Measurements from ENCODE around the gene CROCC2.

CROCC2 gene

DNA sequence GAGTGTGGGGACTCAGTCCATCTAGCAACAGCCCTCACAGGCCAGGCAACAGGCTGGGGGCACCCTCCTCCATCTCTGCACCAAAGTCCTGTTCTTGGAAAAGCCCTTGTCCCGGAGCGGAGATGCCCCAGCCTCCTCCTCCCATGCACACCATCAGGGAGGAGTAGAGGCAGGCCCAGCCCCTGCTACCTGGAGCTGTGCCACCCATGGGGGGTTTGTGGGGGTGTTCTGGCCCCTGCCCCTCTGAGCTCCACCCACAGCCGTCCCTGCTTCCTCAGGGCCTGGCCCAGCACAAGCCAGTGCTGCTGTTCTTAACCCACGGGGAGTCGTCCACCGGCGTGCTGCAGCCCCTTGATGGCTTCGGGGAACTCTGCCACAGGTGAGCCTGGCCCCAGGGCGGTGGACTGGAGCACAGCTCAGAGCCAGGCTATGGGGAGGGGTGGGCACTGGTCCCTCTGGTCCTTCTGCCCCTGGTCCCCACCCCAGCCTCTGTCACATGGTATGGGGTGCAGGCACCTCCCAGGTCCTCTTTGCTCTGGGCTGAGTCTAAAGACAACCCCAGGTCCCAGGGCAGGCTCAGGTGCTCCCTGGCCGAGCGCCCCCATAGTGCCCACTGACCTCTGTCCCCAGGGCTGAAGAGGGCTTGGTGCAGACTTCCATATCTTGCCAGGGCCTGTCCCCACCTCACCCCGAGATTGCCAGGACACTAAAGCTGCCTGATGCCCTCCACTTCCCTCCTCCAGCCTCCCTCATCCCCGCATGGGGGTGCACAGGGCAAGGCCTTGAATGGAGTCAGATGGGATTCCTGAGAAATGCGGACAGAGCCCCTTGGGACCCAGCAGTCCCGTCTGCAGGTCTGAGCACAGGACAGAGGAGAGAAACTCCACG is 34.8 kb upstream of the CROCC2 start:
- H3K4me2 ChIP-seq (ENCODE audit: insufficient read depth, low read length) = no peak overlapping the region
- H3K4me1 ChIP-seq (ENCODE audit: insufficient read depth, low read length) = no peaks in the 10 kb centered on the region
- no peak for ATAC-seq (ENCODE audit: insufficient read depth, low read depth)
- no peak overlapping the region for H3K9ac ChIP-seq (ENCODE audit: low read depth, low read length)
- no peak overlapping the region for H2AFZ ChIP-seq (ENCODE audit: low read depth, low read length)
- H3K27me3 ChIP-seq (ENCODE audit: insufficient read depth, low read length, poor library complexity) = peaks cover 19% of the 10 kb centered on the region
- TF ChIP-seq EZH2 (IDR thresholded peaks at IDR 0.05; ENCODE audit: borderline replicate concordance, low read depth, low read length, severe bottlenecking) = no peak
- TF ChIP-seq, protein P1, sequence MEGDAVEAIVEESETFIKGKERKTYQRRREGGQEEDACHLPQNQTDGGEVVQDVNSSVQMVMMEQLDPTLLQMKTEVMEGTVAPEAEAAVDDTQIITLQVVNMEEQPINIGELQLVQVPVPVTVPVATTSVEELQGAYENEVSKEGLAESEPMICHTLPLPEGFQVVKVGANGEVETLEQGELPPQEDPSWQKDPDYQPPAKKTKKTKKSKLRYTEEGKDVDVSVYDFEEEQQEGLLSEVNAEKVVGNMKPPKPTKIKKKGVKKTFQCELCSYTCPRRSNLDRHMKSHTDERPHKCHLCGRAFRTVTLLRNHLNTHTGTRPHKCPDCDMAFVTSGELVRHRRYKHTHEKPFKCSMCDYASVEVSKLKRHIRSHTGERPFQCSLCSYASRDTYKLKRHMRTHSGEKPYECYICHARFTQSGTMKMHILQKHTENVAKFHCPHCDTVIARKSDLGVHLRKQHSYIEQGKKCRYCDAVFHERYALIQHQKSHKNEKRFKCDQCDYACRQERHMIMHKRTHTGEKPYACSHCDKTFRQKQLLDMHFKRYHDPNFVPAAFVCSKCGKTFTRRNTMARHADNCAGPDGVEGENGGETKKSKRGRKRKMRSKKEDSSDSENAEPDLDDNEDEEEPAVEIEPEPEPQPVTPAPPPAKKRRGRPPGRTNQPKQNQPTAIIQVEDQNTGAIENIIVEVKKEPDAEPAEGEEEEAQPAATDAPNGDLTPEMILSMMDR (IDR thresholded peaks at IDR 0.05; ENCODE audit: borderline replicate concordance, extremely low read depth, low read length, poor library complexity, severe bottlenecking) = no peak
- H3K79me2 ChIP-seq (ENCODE audit: insufficient read depth, low read length) = no peaks in the 10 kb centered on the region
- no peak overlapping the region for H3K27ac ChIP-seq (ENCODE audit: low read length)
- no peak overlapping the region for H3K4me3 ChIP-seq (ENCODE audit: low read depth in 1 of 2, low read length in 2 of 2)
- no peaks in the 10 kb centered on the region for H3K9me3 ChIP-seq (ENCODE audit: insufficient read depth, low read length, severe bottlenecking)
- DNase-seq = no peak
- H4K20me1 ChIP-seq (ENCODE audit: insufficient read depth, low read length) = peaks cover 8% of the 10 kb centered on the region; the same call in 1 of the 2 replicates
- no peaks in the 10 kb centered on the region for H3K36me3 ChIP-seq (ENCODE audit: insufficient read depth, low read length)

DNA sequence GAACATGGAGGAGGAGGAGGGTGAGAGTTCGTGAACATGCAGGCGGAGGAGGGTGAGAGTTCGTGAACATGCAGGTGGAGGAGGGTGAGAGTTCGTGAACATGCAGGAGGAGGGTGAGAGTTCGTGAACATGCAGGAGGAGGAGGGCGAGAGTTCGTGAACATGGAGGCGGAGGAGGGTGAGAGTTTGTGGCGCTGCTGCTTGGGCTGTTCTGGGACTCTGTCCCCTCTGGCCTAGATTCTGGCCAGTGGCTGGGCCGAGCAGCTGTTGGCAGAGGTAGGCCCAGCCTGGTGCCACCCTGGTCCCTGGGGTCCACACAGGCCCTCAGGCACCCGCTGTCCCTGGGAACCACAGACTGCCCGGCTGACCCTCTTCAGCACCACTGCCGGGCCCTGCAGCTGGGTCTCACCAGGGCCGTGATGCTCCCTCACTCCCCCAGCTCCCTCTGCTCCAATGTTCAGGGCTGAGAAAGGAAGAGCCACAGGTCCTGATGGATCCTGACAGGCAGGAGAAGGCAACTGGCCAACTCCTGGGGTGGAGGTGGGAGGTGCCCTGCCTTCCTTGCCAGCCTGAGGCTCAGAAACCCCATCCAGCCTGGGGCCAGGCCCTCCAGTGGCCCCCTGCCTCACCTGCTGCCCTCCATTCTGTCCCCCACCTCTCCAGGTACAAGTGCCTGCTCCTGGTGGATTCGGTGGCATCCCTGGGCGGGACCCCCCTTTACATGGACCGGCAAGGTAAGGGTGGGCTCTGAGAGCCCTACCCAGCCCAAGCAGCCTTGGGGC is 33.6 kb upstream of the CROCC2 start:
- Histone ChIP-seq H3K27ac (ENCODE audit: low read length) (no peak overlapping the region), H4K20me1 (ENCODE audit: insufficient read depth, low read length) (peaks cover 8% of the 10 kb centered on the region; the same call in 1 of the 2 replicates), H3K4me2 (ENCODE audit: insufficient read depth, low read length) (no peak overlapping the region), H3K4me3 (ENCODE audit: low read depth in 1 of 2, low read length in 2 of 2) (no peak overlapping the region), H3K27me3 (ENCODE audit: insufficient read depth, low read length, poor library complexity) (peaks cover 15% of the 10 kb centered on the region), H3K79me2 (ENCODE audit: insufficient read depth, low read length) (no peaks in the 10 kb centered on the region), H3K4me1 (ENCODE audit: insufficient read depth, low read length) (no peaks in the 10 kb centered on the region), H3K36me3 (ENCODE audit: insufficient read depth, low read length) (no peaks in the 10 kb centered on the region), H3K9ac (ENCODE audit: low read depth, low read length) (no peak overlapping the region), H3K9me3 (ENCODE audit: insufficient read depth, low read length, severe bottlenecking) (no peaks in the 10 kb centered on the region), H2AFZ (ENCODE audit: low read depth, low read length) (no peak overlapping the region)
- TF ChIP-seq, protein P1 (IDR thresholded peaks at IDR 0.05; ENCODE audit: borderline replicate concordance, extremely low read depth, low read length, poor library complexity, severe bottlenecking) = no peak
- TF ChIP-seq EZH2 (IDR thresholded peaks at IDR 0.05; ENCODE audit: borderline replicate concordance, low read depth, low read length, severe bottlenecking) = no peak
- no peak for ATAC-seq (ENCODE audit: insufficient read depth, low read depth)
- DNase-seq = no peak

DNA sequence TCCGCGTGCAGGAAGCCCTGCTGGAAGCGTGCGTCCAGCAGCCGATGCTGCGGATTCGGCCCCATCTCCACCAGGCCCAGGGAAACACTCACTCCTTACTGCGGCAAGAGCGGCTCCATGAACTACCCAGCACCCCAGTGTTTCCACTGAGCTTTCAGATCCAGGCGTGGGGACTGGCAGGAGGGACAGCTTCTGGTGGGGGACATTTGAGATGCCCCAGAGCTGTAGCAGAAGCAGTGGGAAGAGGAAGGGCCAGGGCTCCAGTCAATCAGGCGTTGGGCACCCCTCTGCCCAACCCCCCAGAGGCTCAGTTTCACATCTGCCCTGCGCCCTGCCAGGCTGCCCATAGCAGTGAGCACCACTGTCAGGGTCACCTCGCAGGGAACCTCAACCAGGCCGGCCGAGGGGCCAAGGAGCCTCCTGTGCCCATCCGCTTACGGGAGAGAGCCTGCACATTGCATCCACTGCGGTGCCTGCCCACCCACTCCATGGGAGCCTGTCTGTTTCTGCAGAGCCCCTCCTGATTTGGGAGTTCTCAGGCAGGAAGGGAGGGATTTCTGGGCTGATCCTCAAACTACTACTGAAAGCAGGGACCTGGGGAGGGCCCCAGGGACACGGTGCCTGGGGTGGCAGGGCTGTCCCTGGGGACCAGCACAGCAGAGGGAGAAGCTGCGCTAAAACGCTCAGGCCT is 32.9 kb upstream of the CROCC2 start:
- no peak overlapping the region for H3K9ac ChIP-seq (ENCODE audit: low read depth, low read length)
- no peak overlapping the region for H3K4me3 ChIP-seq (ENCODE audit: low read depth in 1 of 2, low read length in 2 of 2)
- H3K79me2 ChIP-seq (ENCODE audit: insufficient read depth, low read length) = no peaks in the 10 kb centered on the region
- peaks cover 8% of the 10 kb centered on the region for H3K27me3 ChIP-seq (ENCODE audit: insufficient read depth, low read length, poor library complexity)
- H3K27ac ChIP-seq (ENCODE audit: low read length) = no peak overlapping the region
- H3K4me2 ChIP-seq (ENCODE audit: insufficient read depth, low read length) = no peak overlapping the region
- TF ChIP-seq, protein P1 (IDR thresholded peaks at IDR 0.05; ENCODE audit: borderline replicate concordance, extremely low read depth, low read length, poor library complexity, severe bottlenecking) = no peak
- TF ChIP-seq EZH2 (IDR thresholded peaks at IDR 0.05; ENCODE audit: borderline replicate concordance, low read depth, low read length, severe bottlenecking) = no peak
- no peaks in the 10 kb centered on the region for H3K36me3 ChIP-seq (ENCODE audit: insufficient read depth, low read length)
- H3K9me3 ChIP-seq (ENCODE audit: insufficient read depth, low read length, severe bottlenecking) = no peaks in the 10 kb centered on the region
- DNase-seq (no peak), ATAC-seq (ENCODE audit: insufficient read depth, low read depth) (no peak)
- no peaks in the 10 kb centered on the region for H3K4me1 ChIP-seq (ENCODE audit: insufficient read depth, low read length)
- H4K20me1 ChIP-seq (ENCODE audit: insufficient read depth, low read length) = peaks cover 8% of the 10 kb centered on the region; the same call in 1 of the 2 replicates
- H2AFZ ChIP-seq (ENCODE audit: low read depth, low read length) = no peak overlapping the region

All from DND-41 (cell line).